Mononuclear cell (primary cell): Measurements from ENCODE around the gene PHF13. TPM values are rescaled to one million over a fixed set of nuclear protein-coding genes. Genes with fewer than 3 reads are reported as not detected.
"Not testable (repeated sequence)": the region's sequence is repeated elsewhere in the genome, so short reads cannot be mapped to it uniquely, and the experiment has no call there.

Experiments
- H3K27me3 ChIP-seq: 2 replicates; pipeline ENCODE4 v1.6.0; 2011; ENCODE audit warnings: low read length, control low read depth; ENCODE audit not compliant: insufficient read depth
- H3K4me1 ChIP-seq: 2 replicates; pipeline ENCODE4 v1.5.1; 2011; ENCODE audit warnings: mild to moderate bottlenecking, low read length, control low read depth; ENCODE audit not compliant: insufficient read depth
- H3K4me3 ChIP-seq: 2 replicates; pipeline ENCODE4 v1.5.1; 2011; ENCODE audit warnings: mild to moderate bottlenecking, low read length, moderate library complexity
- H3K9me3 ChIP-seq: 2 replicates; pipeline ENCODE4 v1.5.1; 2011; ENCODE audit warnings: low read depth, mild to moderate bottlenecking, control low read depth, low read length
- total RNA-seq: library from RNA; depleted of rRNA; stranded (reverse); fragments of >200 nt; gene quantifications from one replicate; pipeline ENCODE4 v1.2.3, GENCODE V29; 2012

PHF13 gene
- total RNA-seq, 1 donor: 4.7 TPM

- H3K4me1 ChIP-seq: peaks cover 18% of the 10 kb centered on the region
- H3K27me3 ChIP-seq: no peaks in the 10 kb centered on the region
- no peaks in the 10 kb centered on the region for H3K9me3 ChIP-seq
- no peak overlapping the region for H3K4me3 ChIP-seq
Observed at GRCh38 chr1:6628971-6629479, 15.5 kb downstream of the PHF13 start.

- peaks cover 11% of the 10 kb centered on the region for H3K4me1 ChIP-seq
- no peaks in the 10 kb centered on the region for H3K27me3 ChIP-seq
- no peak overlapping the region for H3K4me3 ChIP-seq
- H3K9me3 ChIP-seq: no peaks in the 10 kb centered on the region
Observed at GRCh38 chr1:6630027-6630426, 16.5 kb downstream of the PHF13 start.

GRCh38 chr1:6631058-6631457 is 17.5 kb downstream of the PHF13 start:
- no peaks in the 10 kb centered on the region for H3K27me3 ChIP-seq
- H3K4me1 ChIP-seq: peaks cover 6% of the 10 kb centered on the region
- H3K9me3 ChIP-seq: no peaks in the 10 kb centered on the region
- no peak overlapping the region for H3K4me3 ChIP-seq

- Histone ChIP-seq H3K27me3 (no peaks in the 10 kb centered on the region), H3K9me3 (no peaks in the 10 kb centered on the region), H3K4me3 (no peak overlapping the region), H3K4me1 (no peaks in the 10 kb centered on the region)
Observed at GRCh38 chr1:6632588-6633514, 19.3 kb downstream of the PHF13 start.

- no peaks in the 10 kb centered on the region for H3K27me3 ChIP-seq
- no peaks in the 10 kb centered on the region for H3K9me3 ChIP-seq
- no peaks in the 10 kb centered on the region for H3K4me1 ChIP-seq
- no peak overlapping the region for H3K4me3 ChIP-seq
Observed at GRCh38 chr1:6634371-6635052, 21.0 kb downstream of the PHF13 start.

- Histone ChIP-seq H3K27me3 (no peaks in the 10 kb centered on the region), H3K4me1 (no peaks in the 10 kb centered on the region), H3K9me3 (no peaks in the 10 kb centered on the region), H3K4me3 (no peak overlapping the region)
Observed at GRCh38 chr1:6635161-6635909, 21.8 kb downstream of the PHF13 start.

GRCh38 chr1:6635910-6636760 is 22.6 kb downstream of the PHF13 start:
- no peaks in the 10 kb centered on the region for H3K9me3 ChIP-seq
- H3K27me3 ChIP-seq: no peaks in the 10 kb centered on the region
- H3K4me3 ChIP-seq: no peak overlapping the region
- no peaks in the 10 kb centered on the region for H3K4me1 ChIP-seq

GRCh38 chr1:6636778-6637177 is 23.2 kb downstream of the PHF13 start:
- H3K9me3 ChIP-seq, H3K4me3 ChIP-seq, H3K27me3 ChIP-seq, H3K4me1 ChIP-seq: not testable (repeated sequence)

GRCh38 chr1:6637770-6638169 is 24.2 kb downstream of the PHF13 start:
- Histone ChIP-seq H3K4me3 (no peak overlapping the region), H3K9me3 (no peaks in the 10 kb centered on the region), H3K4me1 (no peaks in the 10 kb centered on the region), H3K27me3 (no peaks in the 10 kb centered on the region)

- H3K9me3 ChIP-seq: no peaks in the 10 kb centered on the region
- H3K4me3 ChIP-seq: no peak overlapping the region
- H3K4me1 ChIP-seq: no peaks in the 10 kb centered on the region
- H3K27me3 ChIP-seq: no peaks in the 10 kb centered on the region
Observed at GRCh38 chr1:6638226-6638625, 24.7 kb downstream of the PHF13 start.

- not testable (repeated sequence) for H3K4me1 ChIP-seq, H3K4me3 ChIP-seq, H3K9me3 ChIP-seq, H3K27me3 ChIP-seq
Observed at GRCh38 chr1:6640867-6641266, 27.3 kb downstream of the PHF13 start.

- Histone ChIP-seq H3K9me3 (no peaks in the 10 kb centered on the region), H3K4me3 (no peak overlapping the region), H3K4me1 (no peaks in the 10 kb centered on the region), H3K27me3 (no peaks in the 10 kb centered on the region)
Observed at GRCh38 chr1:6645018-6645417, 31.5 kb downstream of the PHF13 start.

GRCh38 chr1:6646499-6647148 is 33.1 kb downstream of the PHF13 start:
- Histone ChIP-seq H3K4me1 (no peaks in the 10 kb centered on the region), H3K9me3 (no peaks in the 10 kb centered on the region)

GRCh38 chr1:6648556-6648955 is 35.0 kb downstream of the PHF13 start:
- H3K4me1 ChIP-seq: no peaks in the 10 kb centered on the region
- no peak overlapping the region for H3K4me3 ChIP-seq
- H3K9me3 ChIP-seq: no peaks in the 10 kb centered on the region
- H3K27me3 ChIP-seq: no peaks in the 10 kb centered on the region

More at GRCh38 chr1:6646499-6647148, 33.1 kb downstream of the PHF13 start:
- no peaks in the 10 kb centered on the region for H3K27me3 ChIP-seq
- H3K4me3 ChIP-seq: no peak overlapping the region
